Astrocyte of the cerebellum (primary cell): Measurements from ENCODE around the gene SLC6A12.

Source experiments
- DNase-seq: peaks from one replicate; pipeline ENCODE4 v3.0.0-alpha.2; 2011; ENCODE audit warnings: low read depth
- H3K4me3 ChIP-seq: 2 replicates; pipeline ENCODE4 v1.5.1; 2011; ENCODE audit warnings: mild to moderate bottlenecking, low read depth, low read length, moderate library complexity
- CTCF ChIP-seq: IDR thresholded peaks from 2 replicates; pipeline ENCODE4 v1.5.1; 2012; ENCODE audit warnings: low read length, low read depth, moderate library complexity, mild to moderate bottlenecking; ENCODE audit errors: missing control alignments
- in situ Hi-C: cut with HindIII; loops from 2 replicates; pipeline ENCODE4 v1.10.0; 2017; ENCODE audit warnings: low sequenced_read_pairs

SLC6A12 gene

GRCh38 chr12:203462-204260 is 10.3 kb downstream of the SLC6A12 start:
- no peak for TF ChIP-seq CTCF
- peak overlapping the region; percentile 36 for H3K4me3 ChIP-seq
- in situ Hi-C loops, result no loop called here
- no peak for DNase-seq

GRCh38 chr12:203074-203461 is 10.9 kb downstream of the SLC6A12 start:
- in situ Hi-C loops, result no loop called here
- TF ChIP-seq CTCF, result no peak
- DNase-seq, result no peak
- peak overlapping the region; percentile 36 for H3K4me3 ChIP-seq

DNA sequence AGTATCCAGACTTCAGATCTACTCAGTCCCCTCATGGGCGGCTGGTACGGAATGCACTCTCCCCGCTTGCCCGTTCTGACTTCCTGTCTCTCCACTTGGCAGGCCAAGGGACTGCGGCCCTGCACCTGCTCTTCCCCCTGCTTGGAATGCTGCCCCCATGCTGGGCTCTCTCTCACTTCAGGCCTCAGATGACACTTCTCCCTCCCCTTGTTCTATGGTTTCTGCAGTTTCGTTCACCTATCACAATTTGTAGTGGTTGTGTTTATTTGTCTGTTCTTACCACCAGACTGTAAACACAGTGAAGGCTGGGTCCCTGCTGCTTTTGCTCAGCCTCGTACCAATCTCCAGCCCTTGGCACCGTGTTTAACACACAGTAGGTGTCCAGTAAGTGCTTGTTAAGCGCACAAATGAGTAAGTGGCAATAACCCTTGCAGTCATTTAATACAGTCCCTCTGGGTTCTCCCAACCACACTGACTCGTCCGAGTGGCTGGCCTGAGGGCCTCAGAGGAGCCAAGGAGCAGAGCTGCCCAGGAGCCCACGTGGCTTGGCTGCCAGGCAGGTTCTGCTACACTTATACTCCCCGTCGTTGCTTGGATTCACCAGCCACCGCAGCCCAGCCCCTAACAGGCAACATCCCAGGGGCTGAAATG is 11.8 kb downstream of the SLC6A12 start:
- no peak for TF ChIP-seq CTCF
- H3K4me3 ChIP-seq, result no peak overlapping the region
- no peak for DNase-seq
- in situ Hi-C loops, result no loop called here

GRCh38 chr12:201361-201760 is 12.6 kb downstream of the SLC6A12 start:
- no peak overlapping the region for H3K4me3 ChIP-seq

GRCh38 chr12:198705-199104 is 15.3 kb downstream of the SLC6A12 start:
- in situ Hi-C loops, result no loop called here
- no peak for TF ChIP-seq CTCF
- DNase-seq, result no peak
- no peak overlapping the region for H3K4me3 ChIP-seq

More at GRCh38 chr12:201361-201760, 12.6 kb downstream of the SLC6A12 start:
- in situ Hi-C loops, result no loop called here
- no peak for DNase-seq
- no peak for TF ChIP-seq CTCF

GRCh38 chr12:197911-198695 is 15.9 kb downstream of the SLC6A12 start:
- no peak for TF ChIP-seq CTCF
- no peak for DNase-seq
- in situ Hi-C loops, result no loop called here
- H3K4me3 ChIP-seq, result no peak overlapping the region
